Inflammatory macrophage (primary cell): ENCODE results near the gene RBM20.
A peak's percentile ranks its signal among the peaks of the same experiment; 100 is the strongest.
"Not testable (repeated sequence)": the region's sequence is repeated elsewhere in the genome, so short reads cannot be mapped to it uniquely, and the experiment has no call there.

ENCODE experiments used
- DNase-seq, 2 donors: peaks; one replicate each; pipeline ENCODE4 v3.0.0-alpha.2; 2020 to 2022
- total RNA-seq, 18 experiments: gene quantifications; one replicate each; lab custom pipeline; 2026; ENCODE audit warnings: mixed read lengths in 6 of 18, inconsistent platforms in 2 of 18; lab: John Stamatoyannopoulos, UW

The RBM20 gene
- 0 to 0.62 (median 0.05) reads per million in 18 experiments for total RNA-seq

DNA sequence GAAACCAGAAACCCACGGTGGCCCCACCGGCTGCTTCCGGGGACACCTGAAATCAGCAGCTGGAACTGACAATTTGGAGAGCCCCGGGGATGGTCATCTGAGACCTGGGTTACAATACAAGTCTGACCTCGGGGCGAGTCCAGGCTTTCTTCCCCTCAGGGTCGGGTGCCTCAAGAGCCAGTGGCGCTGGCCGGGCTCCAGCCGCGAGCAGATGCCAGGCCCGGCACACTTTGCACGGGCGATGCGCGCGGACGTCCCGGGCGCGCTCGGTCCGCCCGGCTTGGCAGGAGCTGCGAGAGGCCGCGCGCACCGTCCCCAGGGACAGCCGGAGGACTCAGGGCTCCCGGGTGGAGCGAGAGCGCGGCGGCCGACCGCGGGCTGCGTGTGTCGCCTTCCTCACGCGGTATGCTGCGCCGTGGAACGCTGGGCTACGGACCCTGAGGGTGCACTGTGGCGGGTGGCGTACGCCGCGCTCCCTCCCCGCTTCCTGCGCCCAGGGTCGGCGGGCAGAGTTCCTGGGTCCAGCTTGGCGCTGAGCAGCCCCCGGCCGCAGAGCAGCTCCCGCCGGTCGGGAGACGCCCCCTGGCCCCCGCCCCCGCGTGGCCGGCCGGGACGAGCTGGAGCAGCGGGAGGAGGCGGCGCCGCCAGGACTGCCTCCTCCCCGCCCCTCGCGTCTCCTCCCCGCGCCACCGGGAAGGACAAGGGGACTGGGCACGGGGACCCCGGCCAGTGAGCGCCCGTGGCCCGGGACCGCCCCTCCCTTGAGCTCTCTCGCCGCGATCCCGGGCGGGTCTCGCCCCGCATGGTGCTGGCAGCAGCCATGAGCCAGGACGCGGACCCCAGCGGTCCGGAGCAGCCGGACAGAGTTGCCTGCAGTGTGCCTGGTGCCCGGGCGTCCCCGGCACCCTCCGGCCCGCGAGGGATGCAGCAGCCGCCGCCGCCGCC is at the start of gene RBM20:
Gene RBM20 (plus strand): TSS at position 684 of the 945 bp plus-strand sequence. CDS start 119 bp downstream, at position 803.
- peak in 1 of 2 donors; percentile 4 for DNase-seq

DNA sequence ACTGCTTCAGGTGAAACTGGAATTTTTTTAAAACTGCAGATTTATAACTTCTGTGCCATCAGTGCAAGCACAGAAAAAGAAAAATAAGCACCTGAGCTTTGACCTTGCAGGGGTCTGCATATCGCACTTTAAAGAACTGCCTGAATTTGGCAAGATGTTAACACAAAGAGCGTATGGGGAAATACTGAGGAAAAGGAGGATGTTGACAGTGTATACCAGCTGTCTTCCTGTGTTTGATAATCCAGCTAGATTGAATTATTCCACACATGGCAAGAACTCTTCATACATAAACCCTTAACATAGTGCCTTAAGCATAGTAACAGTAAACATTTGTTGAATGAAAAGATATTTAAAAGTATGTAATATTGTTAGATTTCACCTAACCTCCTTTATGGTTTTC is 46.7 kb upstream of the RBM20 start:
- no peak for DNase-seq

DNA sequence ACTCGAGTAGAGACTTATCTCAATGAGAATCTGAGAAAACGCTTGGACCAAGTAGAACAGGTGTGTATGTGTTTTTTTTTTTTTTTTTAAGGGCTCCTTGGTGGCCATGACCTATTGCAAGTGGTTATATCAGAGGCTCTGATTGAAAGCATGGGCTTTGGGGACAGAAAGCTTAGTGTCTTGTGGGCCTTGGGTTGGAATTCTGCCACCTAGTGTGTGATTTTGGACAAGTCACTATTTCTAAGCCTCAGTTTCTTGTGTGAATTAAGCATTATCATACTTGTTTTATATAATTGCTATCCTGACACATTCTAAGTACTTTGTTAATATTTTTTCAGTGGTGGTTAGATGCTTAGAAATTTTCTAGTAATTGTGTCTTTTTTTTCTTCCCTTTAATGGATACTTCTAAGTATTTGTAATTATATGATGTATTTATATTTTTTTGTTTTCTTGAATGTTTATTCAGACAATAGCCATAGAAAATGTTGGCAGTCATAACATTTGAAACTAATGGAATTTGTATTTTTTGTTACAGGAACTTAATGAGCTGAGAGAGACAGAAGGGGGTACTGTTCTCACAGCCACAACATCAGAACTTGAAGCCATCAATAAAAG is 43.5 kb upstream of the RBM20 start:
- peak; percentile 62 to 63 for DNase-seq

DNA sequence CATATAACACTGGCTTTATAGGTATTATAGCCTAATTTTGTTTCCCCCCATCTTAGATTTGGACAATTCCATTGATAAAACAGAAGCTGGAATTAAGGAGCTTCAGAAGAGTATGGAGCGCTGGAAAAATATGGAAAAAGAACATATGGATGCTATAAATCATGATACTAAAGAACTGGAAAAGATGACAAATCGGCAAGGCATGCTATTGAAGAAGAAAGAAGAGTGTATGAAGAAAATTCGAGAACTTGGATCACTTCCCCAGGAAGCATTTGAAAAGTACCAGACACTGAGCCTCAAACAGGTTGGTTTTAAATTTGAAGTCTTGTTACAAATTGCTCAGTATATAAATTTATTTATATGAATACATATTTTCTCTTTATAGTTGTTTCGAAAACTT is 42.6 kb upstream of the RBM20 start:
- no peak for DNase-seq

DNA sequence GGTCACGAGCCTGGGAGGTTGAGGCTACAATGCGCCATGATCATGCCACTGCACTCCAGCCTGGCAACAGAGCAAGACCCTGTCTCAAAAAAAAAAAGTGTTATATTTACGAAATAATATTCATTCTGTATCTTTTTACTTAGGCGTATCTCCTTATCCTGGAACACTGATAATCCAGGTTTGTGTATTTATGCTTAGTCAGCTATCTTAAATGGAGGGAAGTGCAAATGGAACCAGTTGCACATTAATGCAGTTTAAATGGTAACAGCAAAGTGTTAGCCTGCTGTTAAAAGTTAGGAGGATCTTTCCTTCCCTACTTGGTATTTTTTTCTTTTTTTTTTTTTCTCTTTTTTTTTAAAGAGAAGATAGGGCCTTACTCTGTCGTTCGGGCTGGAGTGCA is 36.0 kb upstream of the RBM20 start:
- no peak for DNase-seq

DNA sequence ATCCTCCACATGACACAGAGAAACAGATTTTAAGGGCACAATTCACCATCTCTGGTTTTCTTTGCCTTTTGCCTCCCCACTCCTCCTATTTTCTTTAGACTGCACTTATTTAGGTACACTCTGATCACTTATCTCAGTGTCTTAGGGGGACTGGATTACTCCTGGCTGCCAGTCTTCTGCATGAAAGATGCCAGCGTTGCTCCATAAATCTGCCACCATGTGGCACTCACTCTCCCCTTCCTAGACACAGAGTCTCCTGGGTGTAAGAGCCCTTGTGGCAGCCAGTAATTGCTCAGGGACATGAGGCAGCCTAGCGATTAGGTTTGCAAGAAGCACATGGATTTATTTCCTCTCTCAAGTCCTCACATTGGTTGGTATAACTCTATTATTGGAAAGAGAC is 34.5 kb upstream of the RBM20 start:
- peak in 1 of 2 donors; percentile 6 for DNase-seq

DNA sequence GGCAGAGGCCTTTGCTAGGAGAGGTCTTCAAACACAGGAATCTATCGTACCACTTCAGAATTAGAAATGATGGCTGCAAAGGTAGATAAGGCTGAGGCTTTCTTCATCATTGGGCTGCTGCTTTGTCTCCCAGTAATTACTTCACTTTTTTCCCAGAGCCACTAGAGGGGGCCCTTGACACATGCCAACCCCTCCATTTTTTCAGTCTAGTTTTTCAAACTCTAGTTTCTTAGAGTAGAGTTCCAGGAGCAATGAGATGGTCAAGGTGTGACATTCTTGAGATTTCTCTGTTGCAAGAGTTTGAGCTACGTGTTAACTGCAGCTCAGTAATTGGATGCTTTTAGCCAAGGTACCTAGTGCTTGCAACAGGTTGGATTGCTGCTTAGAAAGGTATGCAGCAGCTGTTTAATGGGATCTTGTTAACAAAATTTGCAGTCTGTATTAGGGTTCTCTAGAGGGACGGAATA is 33.8 kb upstream of the RBM20 start:
- DNase-seq, result peak; percentile 34 to 36

DNA sequence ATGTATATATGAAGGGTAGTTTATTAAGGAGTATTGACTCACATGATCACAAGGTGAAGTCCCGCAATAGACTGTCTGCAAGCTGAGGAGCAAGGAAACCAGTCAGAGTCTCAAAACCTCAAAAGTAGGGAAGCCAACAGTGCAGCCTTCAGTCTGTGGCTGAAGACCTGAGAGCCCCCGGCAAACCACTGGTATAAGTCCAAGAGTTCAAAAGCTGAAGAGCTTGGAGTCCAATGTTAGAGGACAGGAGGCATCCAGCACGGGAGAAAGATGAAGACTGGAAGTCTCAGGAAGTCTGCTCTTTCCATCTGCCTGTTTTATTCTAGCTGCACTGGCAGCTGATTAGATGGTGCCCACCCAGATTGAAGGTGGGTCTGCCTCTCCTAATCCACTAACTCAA is 33.4 kb upstream of the RBM20 start:
- DNase-seq, result not testable (repeated sequence)

DNA sequence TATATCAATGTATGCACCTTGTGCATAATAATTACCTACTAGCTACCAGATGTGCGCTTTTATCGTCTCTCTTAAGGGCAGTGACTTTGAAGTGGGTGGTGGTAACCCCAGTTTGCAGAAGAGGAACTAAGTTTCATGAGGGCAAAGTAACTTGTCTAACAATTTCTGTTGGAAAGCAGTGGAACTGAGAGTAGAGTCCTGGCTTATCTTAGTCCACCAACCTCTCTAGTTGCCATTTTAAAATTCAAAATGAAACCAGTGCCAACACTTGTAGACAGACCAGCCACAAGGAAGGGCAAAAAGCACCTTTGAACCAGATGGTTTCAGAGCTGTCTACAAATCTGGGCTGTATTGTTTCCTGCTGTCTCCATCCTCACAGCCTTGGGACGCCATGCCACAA is 32.0 kb upstream of the RBM20 start:
- peak; percentile 17 to 29 for DNase-seq

DNA sequence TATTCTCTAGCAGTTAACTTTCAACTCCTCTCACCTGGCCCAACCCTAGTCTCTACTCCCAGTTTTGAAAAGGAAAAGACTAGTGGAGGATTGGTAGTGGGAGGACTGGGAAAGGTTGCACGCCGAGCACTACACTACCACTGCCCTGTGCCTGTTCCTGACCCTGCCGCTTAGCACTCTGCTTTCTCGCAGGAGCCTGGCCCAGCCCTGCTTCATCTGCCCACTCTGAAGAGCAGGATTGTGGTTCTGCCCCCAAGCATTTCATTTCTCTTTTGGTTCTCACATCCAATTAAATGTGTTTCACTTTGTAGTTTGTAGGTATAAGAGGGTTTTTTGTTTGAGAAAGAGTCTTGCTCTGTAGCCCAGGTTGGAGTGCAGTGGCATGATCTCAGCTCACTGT is 31.5 kb upstream of the RBM20 start:
- DNase-seq, result no peak

DNA sequence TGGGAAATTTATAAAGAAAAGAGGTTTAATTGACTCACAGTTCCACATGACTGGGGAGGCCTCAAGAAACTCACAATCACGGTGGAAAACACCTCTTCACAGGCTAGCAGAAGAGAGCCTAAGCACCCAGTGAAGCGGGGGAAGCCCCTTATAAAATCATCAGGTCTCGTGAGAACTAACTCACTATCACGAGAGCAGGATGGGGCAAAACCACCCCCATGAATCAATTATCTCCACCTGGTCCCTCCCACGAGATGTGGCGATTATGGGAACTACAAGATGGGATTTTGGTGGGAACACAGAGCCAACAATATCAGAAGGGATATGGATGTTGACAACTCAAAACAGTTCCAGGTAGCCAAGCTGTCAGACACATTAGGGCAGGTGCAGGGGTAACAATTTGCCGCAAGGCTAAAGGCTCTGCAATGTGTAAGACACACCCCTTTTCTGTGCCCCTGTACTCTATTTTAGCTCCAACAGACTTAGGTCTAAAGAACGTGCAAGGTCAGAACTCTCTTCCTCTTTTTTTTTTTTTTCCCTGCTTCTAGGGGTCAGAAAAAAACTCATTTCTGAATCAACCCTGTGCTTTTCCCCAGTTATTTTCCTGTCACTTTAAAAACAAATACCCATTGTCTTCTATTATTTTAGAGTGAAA is 30.7 kb upstream of the RBM20 start:
- DNase-seq, result no peak

DNA sequence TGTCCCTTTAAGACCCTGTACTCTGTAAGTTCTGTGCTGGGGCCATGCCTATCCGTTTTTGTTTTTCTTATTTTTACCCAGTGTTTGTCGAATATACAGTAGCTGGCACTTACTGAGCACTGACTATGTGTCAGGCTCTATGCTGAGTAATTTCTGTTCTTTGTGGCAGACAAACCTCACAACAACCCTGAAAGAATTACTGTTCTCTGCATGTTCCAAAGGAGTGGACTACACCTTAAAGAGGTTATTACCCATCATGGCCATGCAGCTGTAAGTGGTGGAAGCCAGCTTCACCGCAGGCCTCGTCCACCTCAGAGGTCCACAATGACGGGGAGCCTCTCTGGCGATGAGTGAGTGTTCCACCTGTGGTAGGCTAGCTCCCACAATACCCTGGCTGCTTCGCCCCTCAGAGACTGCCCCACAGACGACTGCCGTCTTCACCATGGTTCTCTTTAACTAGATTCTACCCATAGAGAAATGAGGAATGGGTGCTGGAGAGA is 30.1 kb upstream of the RBM20 start:
- DNase-seq, result no peak

DNA sequence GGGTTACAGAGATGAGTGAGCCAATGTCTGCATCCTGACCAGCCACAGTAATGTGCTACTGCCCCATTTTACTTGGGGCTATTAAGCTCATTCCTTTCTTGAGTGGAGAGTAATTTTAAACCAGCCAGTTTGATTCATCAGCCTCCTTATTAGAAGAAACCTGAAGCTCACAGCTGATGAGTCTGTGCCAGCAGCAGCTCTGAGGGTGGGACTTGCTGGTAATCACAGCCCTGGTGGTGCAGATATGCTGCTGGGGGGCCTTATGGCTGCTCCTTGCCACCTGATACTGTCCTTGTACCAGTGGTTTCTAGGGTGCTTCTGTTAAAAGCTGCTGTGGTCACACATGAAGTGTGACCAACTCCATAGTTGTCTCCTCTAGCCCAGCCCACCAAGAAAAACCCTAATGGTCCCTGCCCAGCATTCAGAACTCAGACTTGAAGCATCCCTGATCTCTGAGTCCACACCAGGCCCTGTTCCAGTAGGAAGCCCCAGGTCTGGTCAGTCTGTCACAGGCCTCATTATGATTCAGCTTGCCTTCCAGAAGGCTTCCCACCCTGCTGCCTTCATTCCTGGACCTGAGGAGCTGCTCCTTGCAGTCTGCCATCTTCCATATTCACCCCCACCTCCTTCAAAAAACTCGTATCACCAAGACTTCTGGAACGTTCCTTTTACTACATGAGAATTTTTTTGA is 28.9 kb upstream of the RBM20 start:
- no peak for DNase-seq

DNA sequence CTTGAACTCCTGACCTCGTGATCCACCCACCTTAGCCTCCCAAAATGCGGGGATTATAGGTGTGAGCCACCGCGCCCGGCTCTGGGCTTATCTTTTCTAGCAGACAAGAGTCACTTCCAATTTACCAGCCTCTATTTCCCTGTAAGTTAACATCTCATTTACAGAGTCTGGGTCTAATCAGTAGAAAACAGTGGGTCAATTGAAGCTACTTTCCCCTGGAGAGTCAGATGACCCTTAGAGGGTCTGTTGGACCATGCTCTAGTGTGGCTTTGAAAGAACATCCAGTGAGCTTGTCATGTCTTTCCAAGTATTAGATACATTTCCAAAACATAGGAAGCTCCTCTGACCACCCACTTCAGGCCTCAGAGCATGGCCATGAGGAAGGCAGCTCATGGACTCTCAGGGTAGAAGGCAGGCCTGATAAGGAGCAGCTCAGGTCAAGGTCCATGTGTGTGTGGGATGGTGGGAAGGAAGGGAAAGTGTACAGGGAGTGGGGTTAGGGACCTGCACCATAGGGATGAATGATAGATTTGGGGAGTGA is 27.6 kb upstream of the RBM20 start:
- no peak for DNase-seq

DNA sequence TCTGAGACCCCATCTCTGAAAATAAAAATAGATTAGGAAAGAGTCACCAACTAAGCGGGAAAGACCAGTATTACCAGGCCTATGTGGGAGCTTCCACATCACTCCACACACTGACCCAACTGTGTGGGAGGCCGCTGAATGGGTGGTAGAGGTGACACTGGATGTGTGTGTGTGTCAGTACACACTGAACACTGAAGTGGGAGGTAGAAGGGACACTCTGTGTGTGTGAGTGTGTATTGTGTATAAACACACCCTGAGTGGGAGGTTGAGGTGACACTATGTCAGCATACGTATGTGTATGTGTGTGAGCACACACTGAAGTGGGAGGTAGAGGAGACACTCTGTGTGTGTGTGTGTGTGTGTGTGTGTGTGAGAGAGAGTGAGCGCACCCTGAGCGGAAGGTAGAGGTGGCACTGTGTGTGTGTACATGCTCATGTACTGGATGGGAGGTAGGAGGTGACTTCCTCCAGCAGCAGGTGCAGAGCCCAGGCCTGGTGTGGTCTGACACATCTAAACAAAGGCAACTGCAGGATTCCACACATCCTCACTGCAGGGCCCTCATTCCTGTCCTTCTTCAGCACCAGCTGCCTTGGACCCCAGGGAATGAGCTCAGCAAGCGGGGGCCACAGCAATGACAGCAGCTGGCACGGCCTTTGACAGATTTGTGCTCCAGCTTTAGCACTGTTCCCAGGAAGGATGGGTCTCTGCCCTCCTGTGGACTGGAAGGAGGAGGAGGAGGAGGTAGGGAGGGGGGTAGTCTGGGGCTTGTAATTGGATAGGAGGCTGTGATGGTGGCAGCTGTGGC is 26.5 kb upstream of the RBM20 start:
- DNase-seq, result peak; percentile 8 to 27

DNA sequence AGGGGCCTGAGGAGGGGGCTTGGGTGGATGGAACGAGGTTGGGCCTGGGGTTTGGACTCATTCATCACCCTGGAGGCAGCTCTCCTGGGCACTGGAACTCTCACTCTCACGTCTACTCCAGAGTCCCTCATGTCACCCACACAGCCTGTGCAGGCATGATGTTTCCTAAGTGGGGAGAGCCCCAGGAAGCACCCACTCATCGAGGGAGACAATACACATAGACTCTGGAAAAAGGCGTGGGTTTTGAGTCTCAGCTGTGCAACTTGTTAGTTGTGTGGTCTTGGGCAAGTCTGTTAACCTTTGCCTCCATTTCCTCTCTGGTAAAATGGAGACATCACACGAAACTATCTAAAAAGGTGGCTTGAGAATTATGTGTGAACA is 25.9 kb upstream of the RBM20 start:
- DNase-seq, result peak; percentile 48 to 79

DNA sequence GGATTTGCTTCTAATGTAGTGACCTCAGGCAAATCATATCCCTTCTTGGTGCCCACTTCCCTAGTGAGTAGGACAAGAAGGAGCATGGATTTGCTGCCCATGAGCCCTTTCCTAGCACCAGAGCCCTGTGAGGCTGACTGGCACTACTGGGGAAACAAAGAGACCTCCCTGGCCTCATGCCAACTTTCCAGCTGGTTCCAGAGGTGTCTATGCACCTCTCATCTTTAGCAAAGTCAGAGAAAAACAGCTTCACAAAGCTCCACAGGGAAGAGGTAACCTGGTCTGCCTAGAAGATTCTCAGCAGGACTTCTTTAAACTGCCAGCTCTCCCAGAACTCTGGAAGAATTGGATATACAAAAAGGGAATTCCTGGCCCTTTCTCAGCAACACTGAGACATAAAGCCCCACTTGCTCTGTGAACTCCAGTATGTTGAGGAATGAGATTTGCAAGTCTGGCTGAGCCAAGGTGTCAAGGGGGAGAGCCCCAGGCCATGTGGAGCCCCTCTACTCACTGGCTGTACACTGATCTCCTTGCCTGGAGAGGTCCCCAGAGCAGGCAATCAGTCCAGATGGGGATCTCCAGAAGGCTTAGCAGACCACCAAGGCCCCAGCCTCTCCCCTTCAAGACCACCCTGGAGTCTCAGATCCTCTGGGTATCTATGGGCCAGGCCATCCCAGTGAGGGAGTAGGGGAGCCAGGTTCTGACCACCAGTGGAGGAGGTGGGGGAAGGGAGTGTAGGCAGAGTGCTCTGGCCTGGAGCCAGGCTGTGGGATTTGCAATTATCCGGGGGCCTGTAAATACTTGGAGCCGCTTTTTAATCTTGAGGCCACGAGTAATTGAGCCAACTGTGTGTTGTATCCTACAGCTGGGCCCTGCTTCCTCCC is 24.4 kb upstream of the RBM20 start:
- DNase-seq, result no peak

DNA sequence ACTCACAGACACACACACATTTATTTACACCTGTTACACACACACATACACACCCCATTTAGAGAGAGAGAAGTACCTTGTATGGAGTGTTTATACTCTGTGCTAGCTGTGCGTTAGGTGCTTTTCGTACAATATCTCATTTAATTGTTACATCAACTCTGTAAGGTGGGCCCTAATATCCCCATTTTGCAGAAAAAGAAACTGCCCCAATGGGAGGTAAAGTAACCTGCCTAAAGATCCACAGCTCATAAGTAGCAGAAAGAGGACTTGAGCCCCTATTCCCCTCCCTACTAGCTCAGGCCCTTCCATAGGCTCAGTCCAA is 23.8 kb upstream of the RBM20 start:
- no peak for DNase-seq

DNA sequence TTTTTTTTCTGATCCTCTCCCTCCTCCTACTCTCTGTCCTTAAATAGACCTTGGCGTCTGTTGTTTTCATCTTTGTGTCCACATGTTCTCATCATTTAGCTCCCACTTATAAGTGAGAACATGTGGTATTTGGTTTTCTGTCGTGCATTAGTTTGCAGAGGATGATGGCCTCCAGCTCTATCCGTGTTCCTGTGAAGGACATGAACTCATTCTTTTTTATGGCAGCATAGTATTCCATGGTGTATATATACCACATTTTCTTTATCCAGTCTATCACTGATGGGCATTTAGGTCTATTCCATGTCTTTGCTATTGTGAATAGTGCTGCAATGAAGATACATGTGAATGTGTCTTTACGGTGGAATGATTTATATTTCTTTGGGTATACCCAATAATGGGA is 20.8 kb upstream of the RBM20 start:
- not testable (repeated sequence) for DNase-seq

DNA sequence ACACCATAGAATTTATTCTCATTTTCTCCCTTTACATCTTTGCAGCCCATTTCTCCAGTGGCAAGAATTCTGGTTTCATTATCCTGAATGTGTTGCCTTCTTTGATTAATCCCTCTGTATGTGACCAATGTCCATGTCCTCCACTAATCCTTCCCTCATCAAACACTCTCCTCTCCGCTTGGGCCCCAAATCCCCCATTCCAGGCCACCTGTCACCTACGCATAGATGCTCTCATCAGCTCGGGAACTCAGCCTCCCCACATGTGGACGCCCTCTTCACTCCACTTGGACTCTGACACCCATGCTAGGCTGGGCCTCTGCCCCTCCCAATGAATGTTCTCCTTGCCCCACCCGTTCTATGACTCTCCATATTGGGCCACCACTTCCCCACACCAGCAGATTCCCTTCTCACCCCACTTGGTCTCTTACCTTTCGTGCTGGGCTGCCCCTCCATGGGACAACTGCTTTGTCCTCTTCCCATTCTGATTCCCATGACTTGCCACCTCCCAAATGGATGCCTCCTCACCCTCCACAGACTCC is 18.7 kb upstream of the RBM20 start:
- no peak for DNase-seq
